GM12891 (cell line): ENCODE measurements around the gene STAT5A.
"Not testable (repeated sequence)": the region's sequence is repeated elsewhere in the genome, so short reads cannot be mapped to it uniquely, and the experiment has no call there.

ENCODE experiments used
- POLR2A ChIP-seq: IDR thresholded peaks from 2 replicates; pipeline ENCODE4 v1.6.1; 2011; ENCODE audit warnings: low read depth, low read length, control low read depth
- POLR2AphosphoS5 ChIP-seq: IDR thresholded peaks from 2 replicates; pipeline ENCODE4 v1.6.1; 2011; ENCODE audit warnings: low read depth, low read length, control low read depth
- TAF1 ChIP-seq: IDR thresholded peaks from 2 replicates; pipeline ENCODE4 v1.6.1; 2011; ENCODE audit warnings: low read depth, low read length, control low read depth

DNA sequence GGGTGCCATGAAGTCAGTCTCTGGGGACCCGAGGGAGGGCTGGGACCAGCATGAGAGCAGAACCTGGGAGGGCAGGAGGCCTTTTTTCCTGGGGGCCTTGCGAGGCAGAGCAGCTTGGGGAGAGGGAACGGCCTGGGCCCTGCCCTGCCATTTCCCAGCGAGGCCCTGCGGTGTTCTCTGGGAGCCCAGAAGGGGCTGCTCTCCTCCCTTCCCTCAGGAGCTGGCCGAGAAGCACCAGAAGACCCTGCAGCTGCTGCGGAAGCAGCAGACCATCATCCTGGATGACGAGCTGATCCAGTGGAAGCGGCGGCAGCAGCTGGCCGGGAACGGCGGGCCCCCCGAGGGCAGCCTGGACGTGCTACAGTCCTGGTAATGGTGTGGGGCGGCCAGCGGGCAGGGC is 11.6 kb downstream of the STAT5A start:
- not testable (repeated sequence) for TF ChIP-seq POLR2AphosphoS5, TAF1, POLR2A
